KBM-7 (cell line): ENCODE data around the gene TTF1.

Experiments used
- DNase-seq: peaks from one replicate; pipeline ENCODE4 v3.0.0-alpha.2; 2015
- in situ Hi-C: fragments of 300-500 bp; cut with MboI; formaldehyde crosslinking; loops from 2 replicates; pipeline ENCODE4 v1.14.3; 2020; ENCODE audit warnings: low sequenced_read_pairs, low pct_unique_long_range_greater_than_20kb, mixed read lengths

TTF1 gene

GRCh38 chr9:132406554-132407122, at the start of gene TTF1:
Gene TTF1, minus strand, starts transcription at chr9:132406840. Its CDS starts 4,019 bp downstream, at chr9:132402821.
- in situ Hi-C loops, result no loop called here
- peak; percentile 95 for DNase-seq

GRCh38 chr9:132456241-132456640, 49.6 kb upstream of the TTF1 start:
- no peak for DNase-seq
- in situ Hi-C loops, result no loop called here

GRCh38 chr9:132451276-132451675, 44.6 kb upstream of the TTF1 start:
- no peak for DNase-seq
- in situ Hi-C loops, result no loop called here

GRCh38 chr9:132447902-132448301, 41.3 kb upstream of the TTF1 start:
- no peak for DNase-seq
- in situ Hi-C loops, result no loop called here

GRCh38 chr9:132447346-132447745, 40.7 kb upstream of the TTF1 start:
- no peak for DNase-seq

GRCh38 chr9:132446887-132447286, 40.2 kb upstream of the TTF1 start:
- DNase-seq, result no peak
- in situ Hi-C loops, result no loop called here

More at GRCh38 chr9:132447346-132447745, 40.7 kb upstream of the TTF1 start:
- in situ Hi-C loops, result no loop called here

- in situ Hi-C loops, result no loop called here
- peak; percentile 20 for DNase-seq
These were observed 37.4 kb upstream of the TTF1 start for GRCh38 chr9:132443951-132444607.

- in situ Hi-C loops, result no loop called here
- DNase-seq, result no peak
These were observed 34.8 kb upstream of the TTF1 start for GRCh38 chr9:132441404-132441803.

- in situ Hi-C loops, result no loop called here
- DNase-seq, result no peak
These were observed 34.1 kb upstream of the TTF1 start for GRCh38 chr9:132440735-132441134.

- in situ Hi-C loops, result no loop called here
- no peak for DNase-seq
These were observed 32.5 kb upstream of the TTF1 start for GRCh38 chr9:132439153-132439552.

GRCh38 chr9:132434881-132435280, 28.2 kb upstream of the TTF1 start:
- in situ Hi-C loops, result no loop called here
- DNase-seq, result no peak

GRCh38 chr9:132430998-132431397, 24.4 kb upstream of the TTF1 start:
- DNase-seq, result no peak
- in situ Hi-C loops, result no loop called here

GRCh38 chr9:132426639-132427414, 20.2 kb upstream of the TTF1 start:
- DNase-seq, result no peak
- in situ Hi-C loops, result no loop called here

- in situ Hi-C loops, result no loop called here
- DNase-seq, result no peak
These were observed 19.0 kb upstream of the TTF1 start for GRCh38 chr9:132425675-132426062.

GRCh38 chr9:132424857-132425674, 18.4 kb upstream of the TTF1 start:
- DNase-seq, result no peak
- in situ Hi-C loops, result no loop called here

- no peak for DNase-seq
- in situ Hi-C loops, result no loop called here
These were observed 16.9 kb upstream of the TTF1 start for GRCh38 chr9:132423503-132423902.

- in situ Hi-C loops, result no loop called here
These were observed 15.9 kb upstream of the TTF1 start for GRCh38 chr9:132422574-132422973.

GRCh38 chr9:132418726-132419363, 12.2 kb upstream of the TTF1 start:
- in situ Hi-C loops, result no loop called here
- DNase-seq, result no peak

More at GRCh38 chr9:132422574-132422973, 15.9 kb upstream of the TTF1 start:
- DNase-seq, result no peak

- in situ Hi-C loops, result no loop called here
- DNase-seq, result no peak
These were observed 8.5 kb upstream of the TTF1 start for GRCh38 chr9:132415181-132415580.
